Calu3 (cell line): ENCODE data around the gene MYO10. TPM values are rescaled to one million over a fixed set of nuclear protein-coding genes. Genes with fewer than 3 reads are reported as not detected.

Experiments
- BruUV-seq: library from RNA; stranded (reverse); fragments of 400-500 nt; replicated peaks from 2 replicates; lab custom pipeline; 2021; lab: Mats Ljungman, UMichigan
- CTCF ChIA-PET: fragments of 300-600 bp; sonication (Branson Sonifier 250); formaldehyde crosslinking; loops from one replicate; lab custom pipeline; 2022; ENCODE audit warnings: antibody characterized with exemption; lab: Charles Lee
- DNase-seq: peaks from one replicate; pipeline ENCODE4 v3.0.0; 2022
- H3K27ac Mint-ChIP-seq: one replicate; pipeline ENCODE4 v1.8.0; 2022; ENCODE audit warnings: mixed read lengths; ENCODE audit not compliant: unreplicated experiment
- H3K27me3 Mint-ChIP-seq: one replicate; pipeline ENCODE4 v1.8.0; 2022; ENCODE audit warnings: mixed read lengths; ENCODE audit not compliant: unreplicated experiment
- H3K36me3 Mint-ChIP-seq: one replicate; pipeline ENCODE4 v1.8.0; 2022; ENCODE audit warnings: mild to moderate bottlenecking, moderate library complexity, mixed read lengths; ENCODE audit not compliant: insufficient read depth, unreplicated experiment
- H3K4me1 Mint-ChIP-seq: one replicate; pipeline ENCODE4 v1.8.0; 2022; ENCODE audit warnings: mild to moderate bottlenecking, low read depth, mixed read lengths; ENCODE audit not compliant: unreplicated experiment
- H3K4me3 Mint-ChIP-seq: one replicate; pipeline ENCODE4 v1.8.0; 2022; ENCODE audit warnings: mild to moderate bottlenecking, low read depth, moderate library complexity, mixed read lengths; ENCODE audit not compliant: unreplicated experiment
- H3K9me3 Mint-ChIP-seq: one replicate; pipeline ENCODE4 v1.8.0; 2022; ENCODE audit warnings: low read depth, mixed read lengths; ENCODE audit not compliant: unreplicated experiment
- intact Hi-C: fragments of 100-400 bp; cut with micrococcal nuclease; formaldehyde crosslinking; loops from one replicate; pipeline ENCODE4 v1.10.0; 2022; ENCODE audit not compliant: unreplicated experiment
- total RNA-seq: library from RNA; stranded (reverse); gene quantifications from 2 replicates; pipeline ENCODE4 v1.2.3, GENCODE V29; 2022
- TF ChIP-seq, protein P1 (sequence below): fragments of 200-600 bp; IDR thresholded peaks from one replicate; pipeline ENCODE4 v1.8.0; 2022; ENCODE audit warnings: antibody characterized with exemption; ENCODE audit not compliant: unreplicated experiment

Gene MYO10
- total RNA-seq, 1 experiment from 2014 or later = 101 TPM

DNA sequence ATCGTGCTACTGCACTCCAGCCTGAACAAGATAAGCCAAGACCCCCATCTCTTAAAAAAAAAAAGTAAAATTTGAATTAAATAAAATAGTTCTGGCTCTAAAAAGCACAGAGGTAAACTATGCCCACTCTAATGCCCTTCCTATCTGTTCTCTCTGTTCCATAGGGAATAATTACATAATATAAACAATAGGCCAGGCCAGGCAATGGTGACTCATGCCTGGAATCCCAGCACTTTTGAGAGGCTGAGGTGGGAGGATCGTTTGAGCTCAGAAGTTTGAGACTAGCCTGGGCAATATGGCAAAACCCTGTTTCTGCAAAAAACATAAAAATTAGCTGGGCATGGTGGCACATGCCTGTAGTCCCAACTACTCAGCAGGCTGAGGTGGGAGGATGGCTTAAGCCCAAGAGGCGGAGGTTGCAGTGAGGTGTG, 47.4 kb downstream of the MYO10 start:
- CTCF ChIA-PET = interaction anchor here (0.7 kb wide), 2 partner anchors 1114 to 1415 kb away, joined by 3 to 4 read pairs; no protein-coding TSS in a partner anchor
- peak; percentile 28 for DNase-seq
- intact Hi-C loops = no loop called here
- Mint-ChIP-seq H3K9me3 (no peaks in the 10 kb centered on the region), H3K27me3 (no peaks in the 10 kb centered on the region), H3K27ac (peak overlapping the region; percentile 12), H3K4me1 (peaks cover 72% of the 10 kb centered on the region), H3K36me3 (no peaks in the 10 kb centered on the region), H3K4me3 (peak overlapping the region; percentile 16)
- TF ChIP-seq, protein P1, sequence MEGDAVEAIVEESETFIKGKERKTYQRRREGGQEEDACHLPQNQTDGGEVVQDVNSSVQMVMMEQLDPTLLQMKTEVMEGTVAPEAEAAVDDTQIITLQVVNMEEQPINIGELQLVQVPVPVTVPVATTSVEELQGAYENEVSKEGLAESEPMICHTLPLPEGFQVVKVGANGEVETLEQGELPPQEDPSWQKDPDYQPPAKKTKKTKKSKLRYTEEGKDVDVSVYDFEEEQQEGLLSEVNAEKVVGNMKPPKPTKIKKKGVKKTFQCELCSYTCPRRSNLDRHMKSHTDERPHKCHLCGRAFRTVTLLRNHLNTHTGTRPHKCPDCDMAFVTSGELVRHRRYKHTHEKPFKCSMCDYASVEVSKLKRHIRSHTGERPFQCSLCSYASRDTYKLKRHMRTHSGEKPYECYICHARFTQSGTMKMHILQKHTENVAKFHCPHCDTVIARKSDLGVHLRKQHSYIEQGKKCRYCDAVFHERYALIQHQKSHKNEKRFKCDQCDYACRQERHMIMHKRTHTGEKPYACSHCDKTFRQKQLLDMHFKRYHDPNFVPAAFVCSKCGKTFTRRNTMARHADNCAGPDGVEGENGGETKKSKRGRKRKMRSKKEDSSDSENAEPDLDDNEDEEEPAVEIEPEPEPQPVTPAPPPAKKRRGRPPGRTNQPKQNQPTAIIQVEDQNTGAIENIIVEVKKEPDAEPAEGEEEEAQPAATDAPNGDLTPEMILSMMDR = no peak
- BruUV-seq = no TSS peak

DNA sequence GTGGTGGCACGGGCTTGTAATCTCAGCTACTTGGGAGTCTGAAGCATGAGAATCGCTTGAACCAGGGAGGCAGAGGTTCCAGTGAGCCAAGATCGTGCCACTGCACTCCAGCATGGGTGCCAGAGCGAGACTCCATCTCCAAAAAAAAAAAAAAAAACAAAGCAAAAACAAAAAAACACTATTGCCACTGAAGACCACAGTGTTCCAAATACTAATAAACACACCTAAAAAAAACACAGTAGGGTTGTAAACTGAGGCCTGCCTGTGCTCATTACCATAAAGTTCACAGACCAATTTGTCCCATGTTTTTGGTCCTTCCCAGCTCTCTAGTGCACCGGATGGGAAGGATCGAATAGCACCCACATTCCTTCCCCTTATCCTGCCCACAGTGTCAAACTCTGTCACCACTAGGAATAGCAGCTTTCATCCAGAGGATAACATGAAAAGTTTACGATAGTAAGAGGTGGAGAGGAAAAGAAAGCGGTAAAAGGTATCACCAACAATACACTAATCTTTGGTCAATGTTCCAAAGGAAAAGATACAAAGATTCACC, 49.2 kb downstream of the MYO10 start:
- H3K27me3 Mint-ChIP-seq = no peaks in the 10 kb centered on the region
- no peak overlapping the region for H3K27ac Mint-ChIP-seq
- no peaks in the 10 kb centered on the region for H3K36me3 Mint-ChIP-seq
- H3K9me3 Mint-ChIP-seq = no peaks in the 10 kb centered on the region
- H3K4me1 Mint-ChIP-seq = peaks cover 71% of the 10 kb centered on the region
- TF ChIP-seq, protein P1 = no peak
- intact Hi-C loops = no loop called here
- no TSS peak for BruUV-seq
- H3K4me3 Mint-ChIP-seq = no peak overlapping the region
- no peak for DNase-seq
- CTCF ChIA-PET = interaction anchor here (1.8 kb wide), 1 partner anchor 8 kb away, joined by 5 read pairs; no protein-coding TSS in a partner anchor

- H3K4me1 Mint-ChIP-seq = peaks cover 71% of the 10 kb centered on the region
- DNase-seq = no peak
- no peak overlapping the region for H3K27ac Mint-ChIP-seq
- H3K4me3 Mint-ChIP-seq = no peak overlapping the region
- H3K36me3 Mint-ChIP-seq = peaks cover 2% of the 10 kb centered on the region
- no peaks in the 10 kb centered on the region for H3K9me3 Mint-ChIP-seq
- H3K27me3 Mint-ChIP-seq = no peaks in the 10 kb centered on the region
- no TSS peak for BruUV-seq
- intact Hi-C loops = no loop called here
- TF ChIP-seq, protein P1 = no peak
- CTCF ChIA-PET = interaction anchor here (1.8 kb wide), 1 partner anchor 9 kb away, joined by 5 read pairs; no protein-coding TSS in a partner anchor
These were observed 49.7 kb downstream of the MYO10 start for GRCh38 chr5:16886366-16886736.

- TF ChIP-seq, protein P1 = no peak
- CTCF ChIA-PET = interaction anchor here (0.6 to 1.8 kb wide), 3 partner anchors 9 to 596 kb away, joined by 3 to 5 read pairs (median 3); no protein-coding TSS in a partner anchor
- Mint-ChIP-seq H3K27me3 (no peaks in the 10 kb centered on the region), H3K36me3 (peaks cover 6% of the 10 kb centered on the region), H3K4me3 (no peak overlapping the region), H3K4me1 (peaks cover 71% of the 10 kb centered on the region), H3K9me3 (no peaks in the 10 kb centered on the region), H3K27ac (no peak overlapping the region)
- DNase-seq = no peak
- BruUV-seq = no TSS peak
- intact Hi-C loops = no loop called here
These were observed 50.3 kb downstream of the MYO10 start for GRCh38 chr5:16885635-16886365.
